ENCODE results near the gene NSA2.

Gene NSA2

DNA sequence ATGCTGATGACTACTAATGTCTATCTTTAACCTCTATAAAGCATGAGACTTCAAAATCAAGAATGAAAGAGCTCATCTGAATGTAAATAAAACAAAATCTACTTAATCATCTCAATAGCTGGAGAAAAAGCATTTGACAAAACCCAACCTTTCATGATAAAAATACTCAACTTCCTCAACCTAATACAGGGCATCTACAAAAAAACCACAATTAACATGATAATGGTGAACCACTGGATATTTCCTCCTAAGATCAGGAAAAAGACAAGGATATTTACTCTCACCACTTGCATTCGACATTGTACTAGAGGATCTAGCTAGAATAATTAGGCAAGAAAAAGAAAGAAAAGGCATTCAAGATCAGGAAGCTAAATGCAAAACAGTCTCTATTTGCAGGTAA, 49.8 kb downstream of the NSA2 start:
- no peak for DNase-seq (ENCODE audit: low spot score)

DNA sequence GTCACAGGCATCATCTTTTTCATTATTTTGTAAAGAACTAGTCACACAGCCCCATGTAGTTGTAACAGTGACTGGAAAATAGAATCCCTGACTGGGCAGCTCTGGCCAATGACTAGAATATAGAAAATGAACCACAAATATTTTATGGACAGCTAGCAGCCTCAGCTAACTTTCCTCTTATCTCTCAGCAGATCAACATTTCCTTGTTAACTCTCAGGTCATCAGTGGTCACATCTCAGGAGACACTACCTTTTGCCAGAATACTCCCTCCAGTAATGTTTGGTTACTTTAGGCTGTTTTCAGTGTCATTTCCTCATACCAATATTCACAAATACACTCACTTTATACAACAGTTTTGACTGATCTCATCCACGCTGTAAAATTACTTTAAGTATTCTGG, 55.2 kb downstream of the NSA2 start:
- no peak for DNase-seq (ENCODE audit: low spot score)

DNA sequence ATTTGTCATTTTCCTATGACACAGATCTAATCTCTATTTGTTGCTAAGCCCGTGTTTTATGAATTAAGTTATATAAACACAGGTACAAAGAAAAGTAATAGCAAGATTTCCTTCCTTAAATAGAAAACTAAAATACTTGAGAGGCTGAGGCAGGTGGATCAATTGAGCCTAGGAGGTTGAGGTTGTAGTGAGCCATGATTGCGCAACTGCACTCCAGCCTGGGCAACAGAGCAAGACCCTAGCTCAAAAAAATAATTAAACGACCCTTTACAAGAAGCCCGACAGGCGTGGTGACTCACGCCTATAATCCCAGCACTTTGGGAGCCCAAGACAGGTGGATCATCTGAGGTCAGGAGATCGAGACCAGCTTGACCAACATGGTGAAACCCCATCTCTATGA, 62.4 kb downstream of the NSA2 start:
- no peak for DNase-seq (ENCODE audit: low spot score)
